Hippocampal formation (tissue), 2 donors: ENCODE data around the gene AP2B1.

ENCODE experiments used
- DNase-seq, 2 donors: peaks; one replicate each; lab custom pipeline; 2025; lab: John Stamatoyannopoulos, UW

The AP2B1 gene

GRCh38 chr17:35773679-35774425, 186.7 kb downstream of the AP2B1 start:
- DNase-seq: no peak

DNA sequence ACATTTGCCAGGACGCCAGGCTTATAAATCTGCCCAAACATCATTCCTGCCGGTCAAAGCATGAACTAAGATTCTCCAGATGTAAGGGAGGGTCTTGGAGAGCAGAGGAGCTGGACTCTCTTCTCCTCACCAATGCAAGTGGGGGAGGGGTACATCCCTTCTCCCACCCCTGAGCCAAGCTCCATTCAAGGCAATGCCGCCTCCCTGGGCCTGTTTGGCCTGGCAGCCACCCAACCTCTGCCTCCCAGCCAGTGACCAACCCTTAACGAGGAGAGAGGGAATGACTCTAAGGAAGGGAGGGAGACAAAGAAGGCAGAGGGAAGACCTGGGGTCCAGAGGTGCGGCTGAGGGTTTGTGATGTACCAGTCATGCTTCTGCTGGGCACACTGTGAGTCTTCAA, 187.4 kb downstream of the AP2B1 start:
- peak in 1 of 2 donors; percentile 20 for DNase-seq

DNA sequence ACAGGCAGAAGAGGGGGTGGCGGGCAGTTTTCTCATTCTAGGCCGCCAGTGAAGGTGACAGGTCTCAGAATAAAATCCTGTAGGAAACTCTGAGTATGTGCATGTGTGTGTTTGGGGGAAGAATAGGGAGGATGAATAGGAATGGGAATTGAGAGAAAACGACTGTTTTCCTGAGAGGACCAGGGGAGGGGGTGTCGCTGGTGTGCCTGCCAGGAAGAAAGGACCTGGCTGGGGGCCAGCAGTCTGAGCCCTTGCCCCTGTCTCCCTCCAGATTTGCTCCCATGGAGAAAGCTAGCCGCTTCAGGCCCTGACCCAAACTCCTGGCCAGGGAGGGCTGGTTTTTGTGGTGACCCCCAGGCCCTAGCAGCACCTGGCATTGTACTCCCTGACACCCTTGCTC, 187.9 kb downstream of the AP2B1 start:
- DNase-seq: no peak

GRCh38 chr17:35775583-35775982, 188.5 kb downstream of the AP2B1 start:
- no peak for DNase-seq
